Activated CD4-positive, alpha-beta T cell treated with anti-CD3 and anti-CD28 coated beads, Interleukin-2, amount 10 ng/mL, durations not matched to agents 7 days and 5 days (primary cell): ENCODE data around the gene RASGRP4. TPM values are rescaled to one million over a fixed set of nuclear protein-coding genes. Genes with fewer than 3 reads are reported as not detected.

Source experiments
- total RNA-seq, 2 experiments: library from RNA; stranded (reverse); gene quantifications; one replicate each; pipeline ENCODE4 v1.2.3, GENCODE V29; 2021

RASGRP4 gene
- total RNA-seq, 2 experiments from 2014 or later = 2.6 to 3.8 TPM

Other genes with a start within 250 kb of the RASGRP4 start
- gene DPF1, start 202.0 kb downstream of the RASGRP4 start, total RNA-seq = under 1 TPM; 0.12 to 0.20 TPM
- not detected for gene PPP1R14A, start 169.8 kb downstream of the RASGRP4 start, total RNA-seq
- gene SPINT2, start 161.6 kb downstream of the RASGRP4 start, total RNA-seq = 1 to 10 TPM; 8.9 to 9.3 TPM
- not detected for gene C19orf33, start 122.0 kb downstream of the RASGRP4 start, total RNA-seq
- 10 to 100 TPM; 63.1 to 72.4 TPM for gene YIF1B, start 110.3 kb downstream of the RASGRP4 start, total RNA-seq
- 10 to 100 TPM; 12.6 to 14.0 TPM for gene KCNK6, start 106.4 kb downstream of the RASGRP4 start, total RNA-seq
- 1 to 10 TPM; 4.2 to 5.6 TPM for gene CATSPERG, start 90.4 kb downstream of the RASGRP4 start, total RNA-seq
- 100 to 1,000 TPM; 178 to 186 TPM for gene PSMD8, start 51.6 kb downstream of the RASGRP4 start, total RNA-seq
- gene GGN, start 38.2 kb downstream of the RASGRP4 start, total RNA-seq = not detected
- gene SPRED3, start 37.5 kb downstream of the RASGRP4 start, total RNA-seq = 1 to 10 TPM; 1.2 to 1.8 TPM
- gene FAM98C, start 23.1 kb downstream of the RASGRP4 start, total RNA-seq = 10 to 100 TPM; 27.5 to 37.2 TPM
- gene RYR1, start 7.5 kb upstream of the RASGRP4 start, total RNA-seq = 1 to 10 TPM in 1 of 2 experiments, under 1 TPM in 1; 0.79 to 1.0 TPM
- 100 to 1,000 TPM; 282 to 313 TPM for gene MAP4K1, start 191.7 kb upstream of the RASGRP4 start, total RNA-seq
- 100 to 1,000 TPM; 309 to 318 TPM for gene EIF3K, start 193.0 kb upstream of the RASGRP4 start, total RNA-seq
- gene ACTN4, start 221.4 kb upstream of the RASGRP4 start, total RNA-seq = 100 to 1,000 TPM; 337 to 354 TPM